GM23338 (cell line): ENCODE data around the gene AKR1D1. TPM values are rescaled to one million over a fixed set of nuclear protein-coding genes. Genes with fewer than 3 reads are reported as not detected.
A peak's percentile ranks its signal among the peaks of the same experiment; 100 is the strongest.

ENCODE experiments used
- ATAC-seq: fragments of 200-7000 bp; cut with Tn5 transposase; 3 replicates; pipeline ENCODE4 v1.9.1; 2020
- DNase-seq: peaks from one replicate; pipeline ENCODE4 v3.0.0-alpha.2; 2015; ENCODE audit warnings: low spot score
- H2AFZ ChIP-seq: fragments of 200-600 bp; sonication (generic); 2 replicates; pipeline ENCODE4 v1.8.0; 2016; ENCODE audit warnings: antibody characterized with exemption, mild to moderate bottlenecking, moderate library complexity
- H3F3A ChIP-seq: fragments of 200-600 bp; sonication (generic); replicated peaks from 2 replicates; pipeline ENCODE4 v1.8.0; 2017; ENCODE audit warnings: antibody characterized with exemption, mixed run types, low read depth
- H3K27ac ChIP-seq: fragments of 200-600 bp; sonication (generic); 2 replicates; pipeline ENCODE4 v1.6.1; 2016; ENCODE audit warnings: low read depth
- H3K27me3 ChIP-seq: fragments of 200-600 bp; sonication (generic); 2 replicates; pipeline ENCODE4 v1.8.0; 2016; ENCODE audit warnings: mild to moderate bottlenecking, mixed run types, moderate library complexity; ENCODE audit not compliant: insufficient read depth
- H3K36me3 ChIP-seq: fragments of 200-600 bp; sonication (generic); 2 replicates; pipeline ENCODE4 v1.8.0; 2016; ENCODE audit warnings: mild to moderate bottlenecking; ENCODE audit not compliant: insufficient read depth
- H3K4me1 ChIP-seq: fragments of 200-600 bp; sonication (generic); 2 replicates; pipeline ENCODE4 v1.8.0; 2016; ENCODE audit warnings: mild to moderate bottlenecking, moderate library complexity; ENCODE audit not compliant: insufficient read depth
- H3K4me2 ChIP-seq: fragments of 200-600 bp; sonication (generic); 2 replicates; pipeline ENCODE4 v1.7.1; 2017; ENCODE audit warnings: mixed run types
- H3K4me3 ChIP-seq: fragments of 200-600 bp; sonication (generic); 2 replicates; pipeline ENCODE4 v1.6.1; 2016; ENCODE audit warnings: mixed run types
- H3K79me2 ChIP-seq: fragments of 200-600 bp; sonication (generic); replicated peaks from 2 replicates; pipeline ENCODE4 v1.8.0; 2017; ENCODE audit warnings: mild to moderate bottlenecking; ENCODE audit not compliant: insufficient read depth
- H3K9me2 ChIP-seq: fragments of 200-600 bp; sonication (generic); 2 replicates; pipeline ENCODE4 v1.8.0; 2017; ENCODE audit not compliant: insufficient read depth
- H4K20me1 ChIP-seq: fragments of 200-600 bp; sonication (generic); replicated peaks from 2 replicates; pipeline ENCODE4 v1.8.0; 2017; ENCODE audit warnings: mild to moderate bottlenecking; ENCODE audit not compliant: insufficient read depth
- H3K27ac Mint-ChIP-seq: 2 replicates; pipeline ENCODE4 v1.8.0; 2020; ENCODE audit warnings: inconsistent platforms, mild to moderate bottlenecking, moderate library complexity, mixed read lengths
- H3K27me3 Mint-ChIP-seq: 3 replicates; pipeline ENCODE4 v1.8.0; 2022; ENCODE audit warnings: low read depth, mild to moderate bottlenecking, moderate library complexity, mixed read lengths, inconsistent platforms; ENCODE audit not compliant: insufficient read depth, poor library complexity
- H3K36me3 Mint-ChIP-seq: 3 replicates; pipeline ENCODE4 v1.8.0; 2021; ENCODE audit warnings: low read depth, mild to moderate bottlenecking, inconsistent platforms, moderate library complexity, mixed read lengths
- H3K4me1 Mint-ChIP-seq: 3 replicates; pipeline ENCODE4 v1.8.0; 2020; ENCODE audit warnings: mild to moderate bottlenecking, inconsistent platforms, mixed read lengths
- H3K4me3 Mint-ChIP-seq: 3 replicates; pipeline ENCODE4 v1.8.0; 2021; ENCODE audit warnings: moderate library complexity, mild to moderate bottlenecking, inconsistent platforms, mixed read lengths
- H3K9me3 Mint-ChIP-seq: 3 replicates; pipeline ENCODE4 v1.8.0; 2020; ENCODE audit warnings: moderate library complexity, mild to moderate bottlenecking, inconsistent platforms, mixed read lengths
- JUNB ChIP-seq: IDR thresholded peaks from one replicate; pipeline ENCODE4 v1.6.1; 2016; ENCODE audit warnings: antibody characterized with exemption; ENCODE audit not compliant: unreplicated experiment
- NANOG ChIP-seq: IDR thresholded peaks from 2 replicates; pipeline ENCODE4 v1.6.1; 2016; ENCODE audit warnings: antibody characterized with exemption, borderline replicate concordance
- STAT1 ChIP-seq: IDR thresholded peaks from one replicate; pipeline ENCODE4 v1.6.1; 2016; ENCODE audit warnings: antibody characterized with exemption; ENCODE audit not compliant: unreplicated experiment
- ZNF331 ChIP-seq: fragments of 250-450 bp; sonication (Bioruptor Pico); IDR thresholded peaks from 2 replicates; pipeline ENCODE4 v1.5.0; 2020; ENCODE audit warnings: low read depth, mild to moderate bottlenecking, moderate library complexity
- ZNF462 ChIP-seq: fragments of 250-450 bp; sonication (Bioruptor Pico); IDR thresholded peaks from 2 replicates; pipeline ENCODE4 v1.5.0; 2020; ENCODE audit warnings: mild to moderate bottlenecking, moderate library complexity
- polyA plus RNA-seq: library from polyadenylated mRNA; unstranded; fragments of >200 nt; fragmentation: Nextera tagmentation; extraction: Ambion mirVana; gene quantifications from 2 replicates; pipeline ENCODE4 v1.2.1, GENCODE V29; 2016
- total RNA-seq: library from RNA; depleted of rRNA; stranded (reverse); fragments of >200 nt; shearing (Covaris generic); gene quantifications from 2 replicates; pipeline ENCODE4 v1.2.3, GENCODE V29; 2014
- TF ChIP-seq, protein P1 (sequence below), 2 experiments: fragments of 200-600 bp in 1 of 2; sonication (generic) in 1 of 2; conservative IDR thresholded peaks; 2 replicates each; pipeline versions ENCODE4 v1.5.1 to v1.6.1; 2016 to 2017; ENCODE audit warnings: antibody characterized with exemption in 2 of 2, low read depth in 2 of 2, mild to moderate bottlenecking in 2 of 2, moderate library complexity in 1 of 2

Gene AKR1D1
- total and polyA plus RNA-seq, 2 experiments from 2014 or later, result 0.14 TPM; not detected in 1

DNA sequence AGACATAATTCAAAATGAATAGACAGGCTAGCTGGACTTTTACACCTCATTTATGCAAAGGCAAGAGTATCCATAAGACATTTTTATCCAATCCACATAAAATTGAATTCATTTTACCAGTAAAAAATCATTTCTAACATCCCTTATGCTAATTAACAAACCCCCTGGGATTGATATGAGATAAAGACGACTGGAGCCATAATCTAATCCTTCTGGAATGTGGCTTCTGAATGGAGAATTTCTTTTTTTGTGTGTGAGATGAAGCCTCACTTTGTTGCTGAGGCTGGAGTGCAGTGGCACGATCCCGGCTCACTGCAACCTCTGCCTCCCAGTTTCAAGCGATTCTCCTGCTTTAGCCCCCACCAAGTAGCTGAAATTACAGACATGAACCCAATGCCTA is 90.4 kb downstream of the AKR1D1 start (continued):
- TF ChIP-seq ZNF462 (CRISPR knock-in tag), result no peak
- TF ChIP-seq JUNB, result no peak
- no peak for TF ChIP-seq STAT1

DNA sequence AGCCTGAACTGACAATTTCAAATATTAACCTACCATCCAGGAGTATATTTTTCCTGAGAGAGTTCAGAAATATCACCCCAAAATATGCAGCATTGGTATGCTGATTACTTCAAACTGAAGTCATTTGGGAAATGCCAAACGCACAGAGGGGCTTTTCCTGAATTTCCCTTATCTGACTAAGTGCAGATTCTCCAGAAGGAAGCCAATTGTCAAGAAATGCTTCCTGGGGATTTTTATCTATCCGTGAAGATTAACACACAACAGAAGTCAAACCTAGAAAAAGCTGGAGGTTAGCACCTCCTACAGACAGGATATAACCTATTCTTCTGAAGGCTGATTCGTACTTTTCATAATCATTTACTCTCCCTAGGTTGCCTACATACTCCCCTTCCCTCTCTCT is 91.0 kb downstream of the AKR1D1 start:
- Histone ChIP-seq H3F3A (peaks cover 17% of the 10 kb centered on the region), H3K79me2 (no peaks in the 10 kb centered on the region), H3K4me3 (no peak overlapping the region), H3K27ac (peak overlapping the region; percentile 99), H3K27me3 (no peaks in the 10 kb centered on the region), H3K4me2 (peak overlapping the region; percentile 5; the same call in 1 of the 2 replicates), H4K20me1 (no peaks in the 10 kb centered on the region), H3K9me2 (no peaks in the 10 kb centered on the region), H3K4me1 (peaks cover 30% of the 10 kb centered on the region), H2AFZ (no peak overlapping the region), H3K36me3 (peaks cover 6% of the 10 kb centered on the region)
- Mint-ChIP-seq H3K4me3 (no peak overlapping the region), H3K27me3 (peaks cover 12% of the 10 kb centered on the region), H3K36me3 (peaks cover 48% of the 10 kb centered on the region), H3K4me1 (peaks cover 48% of the 10 kb centered on the region), H3K9me3 (peaks cover 51% of the 10 kb centered on the region), H3K27ac (peak overlapping the region; percentile 90; the same call in 1 of the 2 replicates)
- TF ChIP-seq, protein P1, sequence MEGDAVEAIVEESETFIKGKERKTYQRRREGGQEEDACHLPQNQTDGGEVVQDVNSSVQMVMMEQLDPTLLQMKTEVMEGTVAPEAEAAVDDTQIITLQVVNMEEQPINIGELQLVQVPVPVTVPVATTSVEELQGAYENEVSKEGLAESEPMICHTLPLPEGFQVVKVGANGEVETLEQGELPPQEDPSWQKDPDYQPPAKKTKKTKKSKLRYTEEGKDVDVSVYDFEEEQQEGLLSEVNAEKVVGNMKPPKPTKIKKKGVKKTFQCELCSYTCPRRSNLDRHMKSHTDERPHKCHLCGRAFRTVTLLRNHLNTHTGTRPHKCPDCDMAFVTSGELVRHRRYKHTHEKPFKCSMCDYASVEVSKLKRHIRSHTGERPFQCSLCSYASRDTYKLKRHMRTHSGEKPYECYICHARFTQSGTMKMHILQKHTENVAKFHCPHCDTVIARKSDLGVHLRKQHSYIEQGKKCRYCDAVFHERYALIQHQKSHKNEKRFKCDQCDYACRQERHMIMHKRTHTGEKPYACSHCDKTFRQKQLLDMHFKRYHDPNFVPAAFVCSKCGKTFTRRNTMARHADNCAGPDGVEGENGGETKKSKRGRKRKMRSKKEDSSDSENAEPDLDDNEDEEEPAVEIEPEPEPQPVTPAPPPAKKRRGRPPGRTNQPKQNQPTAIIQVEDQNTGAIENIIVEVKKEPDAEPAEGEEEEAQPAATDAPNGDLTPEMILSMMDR (conservative IDR thresholded peaks at IDR 0.05; ENCODE audit: low read depth in 2 of 2), result peak; percentile 27 to 40; a peak in 3 of 4 replicates
- no peak for TF ChIP-seq ZNF331 (CRISPR knock-in tag)
- TF ChIP-seq NANOG, result peak; percentile 12; the same call in 1 of the 2 replicates
- peak; percentile 26 for DNase-seq
- no peak for ATAC-seq
